ENCODE measurements around the gene IL17RB. TPM values are rescaled to one million over a fixed set of nuclear protein-coding genes. Genes with fewer than 3 reads are reported as not detected.

The IL17RB gene
- total and polyA plus RNA-seq, 2 of the 8 experiments (the other 6 are each of a cell fraction or from before 2014, with no cell fraction given): 7.0 to 24.6 TPM

DNA sequence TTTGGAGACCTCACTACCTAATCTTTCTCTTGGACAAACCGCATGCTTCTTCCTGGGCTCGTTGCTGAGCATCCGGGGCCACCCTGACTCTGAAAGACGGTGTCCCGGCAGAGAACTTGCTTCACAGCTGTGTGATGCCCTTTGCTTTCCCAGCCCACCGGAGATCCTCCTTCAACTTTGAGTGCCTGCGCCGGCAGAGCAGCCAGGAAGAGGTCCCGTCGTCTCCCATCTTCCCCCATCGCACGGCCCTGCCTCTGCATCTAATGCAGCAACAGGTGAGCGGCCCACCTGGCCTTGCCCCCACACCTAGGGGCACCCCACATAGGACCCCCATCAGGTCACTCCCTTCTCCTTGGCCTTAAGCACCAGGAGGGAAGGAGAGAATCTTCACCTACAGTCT lies 37.9 kb upstream of the IL17RB start:
- no peak overlapping the region for H3K4me2 ChIP-seq (ENCODE audit: insufficient read depth in 1 of 2, low read depth in 2 of 2, low read length in 2 of 2)
- H4K8ac ChIP-seq (ENCODE audit: extremely low read depth, insufficient read depth, low read length): no peak overlapping the region; the same call in 1 of the 2 replicates
- no peak overlapping the region for H2BK120ac ChIP-seq (replicated peaks; ENCODE audit: low read depth, low read length)
- no peaks in the 10 kb centered on the region for H3K79me2 ChIP-seq (ENCODE audit: control insufficient read depth in 1 of 2, insufficient read depth in 2 of 2, low read length in 2 of 2)
- no peaks in the 10 kb centered on the region for H3K36me3 ChIP-seq (ENCODE audit: control insufficient read depth in 2 of 4, insufficient read depth in 4 of 4, low read length in 3 of 4)
- no peaks in the 10 kb centered on the region for H3K9me3 ChIP-seq (ENCODE audit: insufficient read depth in 2 of 2, low read depth in 1 of 2, low read length in 1 of 2)
- H4K20me1 ChIP-seq (replicated peaks in 1 of 2; ENCODE audit: control insufficient read depth in 1 of 2, insufficient read depth in 2 of 2, low read length in 2 of 2): peaks cover 0 to 6% of the 10 kb centered on the region in 2 experiments
- no peak overlapping the region for H2BK15ac ChIP-seq (ENCODE audit: low read length)
- H4K91ac ChIP-seq (replicated peaks; ENCODE audit: insufficient read length, low read length): no peak overlapping the region
- H3K79me1 ChIP-seq (ENCODE audit: low read depth, low read length): no peaks in the 10 kb centered on the region
- H3K14ac ChIP-seq (ENCODE audit: insufficient read length): no peak overlapping the region
- no peak overlapping the region for H3K9ac ChIP-seq (replicated peaks in 1 of 4; ENCODE audit: extremely low read depth in 1 of 4, low read depth in 3 of 4, low read length in 3 of 4)
- no peak overlapping the region for H3K4me3 ChIP-seq (ENCODE audit: extremely low read depth in 1 of 4, insufficient read depth in 2 of 4, low read depth in 3 of 4, low read length in 4 of 4)
- TF ChIP-seq ZNF274 (IDR thresholded peaks at IDR 0.05; ENCODE audit: borderline replicate concordance, extremely low read depth, low read length) (no peak), NRF1 (IDR thresholded peaks at IDR 0.05; ENCODE audit: low read depth, low read length) (no peak), SRF (IDR thresholded peaks at IDR 0.05; ENCODE audit: low read depth, low read length) (no peak), EZH2 (IDR thresholded peaks at IDR 0.05; ENCODE audit: low read depth, low read length, severe bottlenecking) (no peak), SIX5 (IDR thresholded peaks at IDR 0.05; ENCODE audit: low read depth, low read length) (no peak), RFX5 (IDR thresholded peaks at IDR 0.05; ENCODE audit: borderline replicate concordance, low read depth, low read length) (no peak)
- no peak overlapping the region for H3K27ac ChIP-seq (ENCODE audit: low read depth, low read length)
- CTCF ChIA-PET (ENCODE audit: partially characterized antibody): interaction anchor here (1.3 kb wide), 1 partner anchor 15 kb away, joined by 3 read pairs; no protein-coding TSS in a partner anchor
- H4K5ac ChIP-seq (ENCODE audit: insufficient read length, low read depth, low read length): no peak overlapping the region
- DNase-seq (ENCODE audit: low read depth in 1 of 2, low spot score in 2 of 2): no peak
- no peak overlapping the region for H2AK5ac ChIP-seq (ENCODE audit: low read depth, low read length)
- no peak overlapping the region for H3K4ac ChIP-seq (replicated peaks; ENCODE audit: insufficient read length, low read depth, low read length)
- 84% methylated on average over 11 of the region's 13 CpGs; no CpG with 5 or more reads in 1 of the 2 experiments for WGBS, 2 experiments (ENCODE audit: extremely low coverage in 1 of 2, insufficient coverage in 1 of 2, insufficient read length in 1 of 2, insufficient replicate concordance in 2 of 2, low coverage in 1 of 2, low lambda C conversion rate in 2 of 2, missing lambda C conversion rate in 1 of 2)
- no peak overlapping the region for H2BK20ac ChIP-seq (ENCODE audit: low read length)
- no peak for FAIRE-seq
- no peak overlapping the region for H2BK12ac ChIP-seq (ENCODE audit: low read depth, low read length)
- peaks cover 6% of the 10 kb centered on the region; the same call in 1 of the 2 replicates for H3K23me2 ChIP-seq (ENCODE audit: low read depth, low read length)
- H2BK5ac ChIP-seq (ENCODE audit: low read depth, low read length): no peak overlapping the region
- no peak overlapping the region for H3K23ac ChIP-seq (ENCODE audit: insufficient read length)
- H3K56ac ChIP-seq (replicated peaks; ENCODE audit: insufficient read length, low read depth, low read length): no peak overlapping the region
- POLR2A ChIA-PET (ENCODE audit: partially characterized antibody): no interaction called here
- H3K18ac ChIP-seq (ENCODE audit: extremely low read depth, low read length): no peak overlapping the region
- H3K27me3 ChIP-seq (replicated peaks in 1 of 4; ENCODE audit: control insufficient read depth in 3 of 4, extremely low read depth in 1 of 4, insufficient read depth in 3 of 4, low read length in 3 of 4): no peaks in the 10 kb centered on the region; a peak in 1 of 7 replicates
- H2AFZ ChIP-seq (ENCODE audit: low read length): no peak overlapping the region
- H3K4me1 ChIP-seq (replicated peaks in 1 of 4; ENCODE audit: control insufficient read depth in 3 of 4, insufficient read depth in 4 of 4, low read length in 3 of 4): peaks cover 0 to 7% (median 0%) of the 10 kb centered on the region in 4 experiments; a peak in 3 of 7 replicates
